H1 (cell line): ENCODE measurements around the gene SRRM2.

Experiments
- GTF2F1 ChIP-seq: IDR thresholded peaks from 2 replicates; pipeline ENCODE4 v1.6.1; 2012; ENCODE audit warnings: low read depth, low read length, improper control_type of control experiment, borderline replicate concordance
- POLR2A ChIP-seq, 2 experiments: IDR thresholded peaks; 1 replicate in 1 of 2; 2 replicates in 1 of 2; pipeline ENCODE4 v1.6.1; 2011; ENCODE audit warnings: low read depth in 2 of 2, low read length in 2 of 2, mild to moderate bottlenecking in 2 of 2; ENCODE audit errors: control extremely low read depth in 1 of 2
- SAP30 ChIP-seq: fragments of 300-600 bp; sonication (generic); IDR thresholded peaks from 2 replicates; pipeline ENCODE4 v1.7.1; 2012; ENCODE audit warnings: low read length, moderate library complexity, mild to moderate bottlenecking, inconsistent platforms; ENCODE audit not compliant: insufficient read depth, insufficient replicate concordance
- USF2 ChIP-seq: IDR thresholded peaks from 2 replicates; pipeline ENCODE4 v1.6.1; 2011; ENCODE audit warnings: low read length, improper control_type of control experiment

- TF ChIP-seq GTF2F1 (no peak), POLR2A (IDR thresholded peaks at IDR 0.05; ENCODE audit: control extremely low read depth in 1 of 2, low read depth in 2 of 2, low read length in 2 of 2) (no peak), SAP30 (no peak), USF2 (no peak)
Observed at GRCh38 chr16:2784358-2785100, 32.1 kb downstream of the SRRM2 start.
